ENCODE measurements around the gene ERGIC2.

ERGIC2 gene

GRCh38 chr12:29329411-29329810 lies 51.6 kb downstream of the ERGIC2 start (continued):
- TF ChIP-seq, protein P1, sequence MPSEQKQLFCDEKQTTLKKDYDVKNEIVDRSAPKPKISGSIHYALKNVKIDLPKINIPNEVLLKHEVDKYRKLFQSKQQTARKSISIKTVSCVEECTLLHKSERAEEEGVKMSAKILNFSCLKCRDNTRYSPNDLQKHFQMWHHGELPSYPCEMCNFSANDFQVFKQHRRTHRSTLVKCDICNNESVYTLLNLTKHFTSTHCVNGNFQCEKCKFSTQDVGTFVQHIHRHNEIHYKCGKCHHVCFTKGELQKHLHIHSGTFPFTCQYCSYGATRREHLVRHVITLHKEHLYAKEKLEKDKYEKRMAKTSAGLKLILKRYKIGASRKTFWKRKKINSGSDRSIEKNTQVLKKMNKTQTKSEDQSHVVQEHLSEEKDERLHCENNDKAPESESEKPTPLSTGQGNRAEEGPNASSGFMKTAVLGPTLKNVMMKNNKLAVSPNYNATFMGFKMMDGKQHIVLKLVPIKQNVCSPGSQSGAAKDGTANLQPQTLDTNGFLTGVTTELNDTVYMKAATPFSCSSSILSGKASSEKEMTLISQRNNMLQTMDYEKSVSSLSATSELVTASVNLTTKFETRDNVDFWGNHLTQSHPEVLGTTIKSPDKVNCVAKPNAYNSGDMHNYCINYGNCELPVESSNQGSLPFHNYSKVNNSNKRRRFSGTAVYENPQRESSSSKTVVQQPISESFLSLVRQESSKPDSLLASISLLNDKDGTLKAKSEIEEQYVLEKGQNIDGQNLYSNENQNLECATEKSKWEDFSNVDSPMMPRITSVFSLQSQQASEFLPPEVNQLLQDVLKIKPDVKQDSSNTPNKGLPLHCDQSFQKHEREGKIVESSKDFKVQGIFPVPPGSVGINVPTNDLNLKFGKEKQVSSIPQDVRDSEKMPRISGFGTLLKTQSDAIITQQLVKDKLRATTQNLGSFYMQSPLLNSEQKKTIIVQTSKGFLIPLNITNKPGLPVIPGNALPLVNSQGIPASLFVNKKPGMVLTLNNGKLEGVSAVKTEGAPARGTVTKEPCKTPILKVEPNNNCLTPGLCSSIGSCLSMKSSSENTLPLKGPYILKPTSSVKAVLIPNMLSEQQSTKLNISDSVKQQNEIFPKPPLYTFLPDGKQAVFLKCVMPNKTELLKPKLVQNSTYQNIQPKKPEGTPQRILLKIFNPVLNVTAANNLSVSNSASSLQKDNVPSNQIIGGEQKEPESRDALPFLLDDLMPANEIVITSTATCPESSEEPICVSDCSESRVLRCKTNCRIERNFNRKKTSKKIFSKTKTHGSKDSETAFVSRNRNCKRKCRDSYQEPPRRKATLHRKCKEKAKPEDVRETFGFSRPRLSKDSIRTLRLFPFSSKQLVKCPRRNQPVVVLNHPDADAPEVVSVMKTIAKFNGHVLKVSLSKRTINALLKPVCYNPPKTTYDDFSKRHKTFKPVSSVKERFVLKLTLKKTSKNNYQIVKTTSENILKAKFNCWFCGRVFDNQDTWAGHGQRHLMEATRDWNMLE (tag by site-specific recombination; conservative IDR thresholded peaks at IDR 0.05; ENCODE audit: low read depth) = no peak
- TF ChIP-seq ZBTB6 (tag by site-specific recombination; IDR thresholded peaks at IDR 0.05) (no peak), FEZF1 (tag by site-specific recombination; IDR thresholded peaks at IDR 0.05) (no peak), ZNF23 (tag by site-specific recombination; IDR thresholded peaks at IDR 0.05; ENCODE audit: borderline replicate concordance) (no peak), SP2 (tag by site-specific recombination; IDR thresholded peaks at IDR 0.05) (no peak), ZNF76 (tag by site-specific recombination; IDR thresholded peaks at IDR 0.05; ENCODE audit: borderline replicate concordance, low read depth) (no peak), ZNF302 (tag by site-specific recombination; IDR thresholded peaks at IDR 0.05; ENCODE audit: low read depth) (no peak), ZNF449 (tag by site-specific recombination; IDR thresholded peaks at IDR 0.05) (no peak), ZNF266 (tag by site-specific recombination; IDR thresholded peaks at IDR 0.05; ENCODE audit: low read depth) (no peak), ZNF530 (tag by site-specific recombination; IDR thresholded peaks at IDR 0.05; ENCODE audit: low read depth) (no peak), ZNF561 (tag by site-specific recombination; IDR thresholded peaks at IDR 0.05; ENCODE audit: borderline replicate concordance) (no peak), ZNF624 (tag by site-specific recombination; IDR thresholded peaks at IDR 0.05) (no peak), ZNF362 (tag by site-specific recombination; IDR thresholded peaks at IDR 0.05) (no peak), ZNF174 (tag by site-specific recombination; IDR thresholded peaks at IDR 0.05) (no peak), ZNF701 (tag by site-specific recombination; IDR thresholded peaks at IDR 0.05) (no peak)
- TF ChIP-seq, protein P2, sequence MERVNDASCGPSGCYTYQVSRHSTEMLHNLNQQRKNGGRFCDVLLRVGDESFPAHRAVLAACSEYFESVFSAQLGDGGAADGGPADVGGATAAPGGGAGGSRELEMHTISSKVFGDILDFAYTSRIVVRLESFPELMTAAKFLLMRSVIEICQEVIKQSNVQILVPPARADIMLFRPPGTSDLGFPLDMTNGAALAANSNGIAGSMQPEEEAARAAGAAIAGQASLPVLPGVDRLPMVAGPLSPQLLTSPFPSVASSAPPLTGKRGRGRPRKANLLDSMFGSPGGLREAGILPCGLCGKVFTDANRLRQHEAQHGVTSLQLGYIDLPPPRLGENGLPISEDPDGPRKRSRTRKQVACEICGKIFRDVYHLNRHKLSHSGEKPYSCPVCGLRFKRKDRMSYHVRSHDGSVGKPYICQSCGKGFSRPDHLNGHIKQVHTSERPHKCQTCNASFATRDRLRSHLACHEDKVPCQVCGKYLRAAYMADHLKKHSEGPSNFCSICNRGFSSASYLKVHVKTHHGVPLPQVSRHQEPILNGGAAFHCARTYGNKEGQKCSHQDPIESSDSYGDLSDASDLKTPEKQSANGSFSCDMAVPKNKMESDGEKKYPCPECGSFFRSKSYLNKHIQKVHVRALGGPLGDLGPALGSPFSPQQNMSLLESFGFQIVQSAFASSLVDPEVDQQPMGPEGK (tag by site-specific recombination; IDR thresholded peaks at IDR 0.05) = no peak

DNA sequence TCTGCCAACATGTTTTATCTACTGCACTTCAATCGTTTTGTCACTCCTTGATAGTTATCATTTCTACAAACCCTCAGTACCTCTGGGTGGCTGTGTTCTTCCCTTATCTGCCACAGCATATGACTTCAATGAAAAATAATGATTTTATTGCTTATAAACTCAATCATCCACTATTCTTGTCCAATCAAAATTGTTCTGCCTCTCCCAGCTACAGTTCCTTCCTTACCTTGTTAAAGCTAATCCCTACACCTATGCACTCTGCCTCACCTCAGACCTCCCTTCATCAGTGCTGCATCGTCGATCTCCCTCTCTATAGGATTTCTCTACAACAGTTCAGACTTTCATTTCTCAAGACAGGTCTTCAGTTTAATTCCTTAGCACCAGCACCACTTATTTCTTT lies 58.8 kb downstream of the ERGIC2 start:
- no peak overlapping the region for H3K4me3 ChIP-seq (ENCODE audit: low read depth, low read length)
- H3K9me3 ChIP-seq (ENCODE audit: control insufficient read depth, insufficient read depth, low read depth, low read length) = no peaks in the 10 kb centered on the region
- H3K4me1 ChIP-seq (ENCODE audit: control insufficient read depth, insufficient read depth, low read length) = no peaks in the 10 kb centered on the region
- H3K36me3 ChIP-seq (ENCODE audit: control insufficient read depth in 2 of 2, insufficient read depth in 1 of 2, low read length in 2 of 2) = peaks cover 0 to 5% of the 10 kb centered on the region in 2 experiments; a peak in 1 of 3 replicates
- no peak for TF ChIP-seq ZNF10 (tag by site-specific recombination; IDR thresholded peaks at IDR 0.05)
- TF ChIP-seq ZNF580 (tag by site-specific recombination; IDR thresholded peaks at IDR 0.05) = no peak
- TF ChIP-seq TCF7L2 (IDR thresholded peaks at IDR 0.05; ENCODE audit: borderline replicate concordance, low read depth, low read length) = no peak
- TF ChIP-seq ZNF366 (tag by site-specific recombination; conservative IDR thresholded peaks at IDR 0.05) = no peak
- ChIA-PET POLR2A (no interaction called here), CTCF (no interaction called here)
- H3K27ac ChIP-seq (ENCODE audit: extremely low read depth, low read depth, low read length) = no peak overlapping the region
